CD4-positive, alpha-beta memory T cell (primary cell): ENCODE data around the gene LRFN4. TPM values are rescaled to one million over a fixed set of nuclear protein-coding genes. Genes with fewer than 3 reads are reported as not detected.
A peak's percentile ranks its signal among the peaks of the same experiment; 100 is the strongest.

Source experiments
- CTCF ChIA-PET: fragments of 350-600 bp; sonication (Branson Sonifier 250); formaldehyde crosslinking; loops from one replicate; lab custom pipeline; 2021; ENCODE audit warnings: inconsistent platforms; ENCODE audit not compliant: partially characterized antibody; lab: Charles Lee
- POLR2A ChIA-PET: fragments of 350-600 bp; sonication (Branson Sonifier 250); formaldehyde crosslinking; loops from one replicate; lab custom pipeline; 2021; ENCODE audit not compliant: partially characterized antibody; lab: Charles Lee
- DNase-seq, 5 donors: peaks; one replicate each; pipeline versions ENCODE4 v3.0.0 to v3.0.0-alpha.2; 2020 to 2022; ENCODE audit warnings: mixed read lengths in 1 of 5
- H3K27ac ChIP-seq: one replicate; pipeline ENCODE4 v1.7.0; 2013; ENCODE audit warnings: low read depth, low read length
- H3K27me3 ChIP-seq: 2 replicates; pipeline ENCODE4 v1.7.0; 2013; ENCODE audit warnings: mild to moderate bottlenecking, low read length, moderate library complexity; ENCODE audit not compliant: insufficient read depth
- H3K36me3 ChIP-seq: 2 replicates; pipeline ENCODE4 v1.7.0; 2013; ENCODE audit warnings: mild to moderate bottlenecking, low read length, moderate library complexity; ENCODE audit not compliant: insufficient read depth
- H3K4me1 ChIP-seq: 2 replicates; pipeline ENCODE4 v1.7.0; 2013; ENCODE audit warnings: mild to moderate bottlenecking, low read length, moderate library complexity; ENCODE audit not compliant: insufficient read depth
- H3K4me3 ChIP-seq, 2 donors: one replicate each; pipeline ENCODE4 v1.7.0; 2013; ENCODE audit warnings: low read length in 2 of 2, mild to moderate bottlenecking in 1 of 2
- H3K9me3 ChIP-seq, 2 donors: one replicate each; pipeline ENCODE4 v1.7.0; 2013; ENCODE audit warnings: low read length in 2 of 2, control low read depth in 1 of 2; ENCODE audit not compliant: control insufficient read depth in 1 of 2
- H3K27ac Mint-ChIP-seq, 7 donors: one replicate each; pipeline ENCODE4 v1.8.0; 2020 to 2021; ENCODE audit warnings: mixed read lengths in 7 of 7, mild to moderate bottlenecking in 6 of 7, inconsistent platforms in 3 of 7, moderate library complexity in 3 of 7
- H3K27me3 Mint-ChIP-seq, 2 donors: one replicate each; pipeline ENCODE4 v1.8.0; 2020 to 2021; ENCODE audit warnings: mixed read lengths in 2 of 2
- H3K36me3 Mint-ChIP-seq, 2 donors: one replicate each; pipeline ENCODE4 v1.8.0; 2020 to 2021; ENCODE audit warnings: mixed read lengths in 2 of 2, inconsistent platforms in 1 of 2, mild to moderate bottlenecking in 1 of 2
- H3K4me1 Mint-ChIP-seq, 4 donors: one replicate each; pipeline ENCODE4 v1.8.0; 2020 to 2021; ENCODE audit warnings: mixed read lengths in 4 of 4, mild to moderate bottlenecking in 1 of 4
- H3K4me3 Mint-ChIP-seq, 8 donors: one replicate each; pipeline ENCODE4 v1.8.0; 2020 to 2021; ENCODE audit warnings: mixed read lengths in 8 of 8, mild to moderate bottlenecking in 7 of 8, moderate library complexity in 6 of 8, inconsistent platforms in 3 of 8
- H3K9me3 Mint-ChIP-seq, 8 donors: one replicate each; pipeline ENCODE4 v1.8.0; 2020 to 2021; ENCODE audit warnings: mixed read lengths in 8 of 8, mild to moderate bottlenecking in 5 of 8, inconsistent platforms in 3 of 8, moderate library complexity in 1 of 8
- intact Hi-C: fragments of 100-400 bp; cut with micrococcal nuclease; formaldehyde crosslinking; loops from one replicate; pipeline ENCODE4 v1.15.1; 2023
- polyA plus RNA-seq, 2 donors: library from polyadenylated mRNA; unstranded; fragments of 300-500 nt; fragmentation: Illumina TruSeq; gene quantifications; one replicate each; pipeline ENCODE4 v1.2.3, GENCODE V29; 2021
- total RNA-seq, 2 experiments: library from RNA; stranded (reverse); gene quantifications; one replicate each; pipeline ENCODE4 v1.2.3, GENCODE V29; 2021

LRFN4 gene
- total and polyA plus RNA-seq, 4 experiments from 2014 or later = 0.42 to 5.3 (median 4.0) TPM

GRCh38 chr11:66884443-66884842 is 27.6 kb downstream of the LRFN4 start:
- Histone ChIP-seq H3K36me3 (no peaks in the 10 kb centered on the region), H3K27ac (no peak overlapping the region), H3K4me3 (no peak overlapping the region), H3K27me3 (no peaks in the 10 kb centered on the region), H3K4me1 (peaks cover 14% of the 10 kb centered on the region), H3K9me3 (no peaks in the 10 kb centered on the region)
- POLR2A ChIA-PET = no interaction called here
- DNase-seq = no peak
- CTCF ChIA-PET = interaction anchor here (1.0 to 4.7 kb wide), 2 partner anchors 14 to 190 kb away, joined by 3 to 23 read pairs; no protein-coding TSS in a partner anchor
- Mint-ChIP-seq H3K36me3 (no peaks in the 10 kb centered on the region), H3K27ac (peak overlapping the region in 1 of 7 donors; percentile 7), H3K4me3 (no peak overlapping the region), H3K27me3 (no peaks in the 10 kb centered on the region), H3K4me1 (peaks cover 10 to 25% (median 13%) of the 10 kb centered on the region in 4 donors), H3K9me3 (no peaks in the 10 kb centered on the region)
- intact Hi-C loops = no loop called here

DNA sequence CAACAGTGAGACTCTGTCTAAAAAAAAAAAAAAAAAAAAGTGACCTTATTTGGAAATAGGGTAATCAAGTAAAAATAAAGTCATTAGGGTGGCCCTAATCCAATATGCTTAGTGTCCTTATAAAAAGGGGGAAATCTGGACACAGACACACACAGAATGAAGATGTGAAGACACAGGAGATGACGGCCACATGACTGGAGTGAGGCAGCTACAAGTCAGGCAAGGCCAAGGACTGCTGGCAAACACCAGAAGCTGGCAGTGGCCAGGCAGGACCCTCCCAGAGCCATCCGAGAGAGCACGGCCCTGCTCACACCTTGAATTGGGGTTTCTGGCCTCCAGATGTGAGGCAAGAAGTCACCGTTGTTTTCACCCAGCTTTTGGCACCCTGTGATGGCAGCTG is 28.6 kb downstream of the LRFN4 start:
- peak overlapping the region in 1 of 7 donors; percentile 66 for H3K27ac Mint-ChIP-seq
- Histone ChIP-seq H3K4me3 (no peak overlapping the region), H3K4me1 (peaks cover 10% of the 10 kb centered on the region), H3K27ac (no peak overlapping the region), H3K36me3 (no peaks in the 10 kb centered on the region), H3K9me3 (no peaks in the 10 kb centered on the region), H3K27me3 (no peaks in the 10 kb centered on the region)
- no peak overlapping the region for H3K4me3 Mint-ChIP-seq
- H3K27me3 Mint-ChIP-seq = peaks cover 0 to 1% of the 10 kb centered on the region in 2 donors
- ChIA-PET POLR2A (interaction anchor here (1.3 kb wide), 1 partner anchor 43 kb away, joined by 4 read pairs; the partner anchor contains the start of gene RCE1), CTCF (interaction anchor here (0.7 kb wide), 1 partner anchor 477 kb away, joined by 5 read pairs; no protein-coding TSS in a partner anchor)
- no peaks in the 10 kb centered on the region for H3K9me3 Mint-ChIP-seq
- H3K36me3 Mint-ChIP-seq = no peaks in the 10 kb centered on the region
- H3K4me1 Mint-ChIP-seq = peaks cover 6 to 20% (median 7%) of the 10 kb centered on the region in 4 donors
- intact Hi-C loops = no loop called here
- DNase-seq = no peak

GRCh38 chr11:66885950-66886440 is 29.1 kb downstream of the LRFN4 start:
- Mint-ChIP-seq H3K4me1 (peaks cover under 1 to 14% (median 2%) of the 10 kb centered on the region in 4 donors), H3K27me3 (peaks cover 0 to 1% of the 10 kb centered on the region in 2 donors), H3K36me3 (no peaks in the 10 kb centered on the region), H3K27ac (peak overlapping the region in 1 of 7 donors; percentile 26), H3K4me3 (no peak overlapping the region), H3K9me3 (no peaks in the 10 kb centered on the region)
- CTCF ChIA-PET = interaction anchor here (0.7 kb wide), 1 partner anchor 477 kb away, joined by 5 read pairs; no protein-coding TSS in a partner anchor
- DNase-seq = no peak
- no peaks in the 10 kb centered on the region for H3K9me3 ChIP-seq
- H3K4me3 ChIP-seq = no peak overlapping the region
- H3K27ac ChIP-seq = no peak overlapping the region
- H3K27me3 ChIP-seq = no peaks in the 10 kb centered on the region
- H3K36me3 ChIP-seq = no peaks in the 10 kb centered on the region
- H3K4me1 ChIP-seq = peaks cover 5% of the 10 kb centered on the region
- POLR2A ChIA-PET = interaction anchor here (1.3 kb wide), 1 partner anchor 43 kb away, joined by 4 read pairs; the partner anchor contains the start of gene RCE1
- intact Hi-C loops = no loop called here

DNA sequence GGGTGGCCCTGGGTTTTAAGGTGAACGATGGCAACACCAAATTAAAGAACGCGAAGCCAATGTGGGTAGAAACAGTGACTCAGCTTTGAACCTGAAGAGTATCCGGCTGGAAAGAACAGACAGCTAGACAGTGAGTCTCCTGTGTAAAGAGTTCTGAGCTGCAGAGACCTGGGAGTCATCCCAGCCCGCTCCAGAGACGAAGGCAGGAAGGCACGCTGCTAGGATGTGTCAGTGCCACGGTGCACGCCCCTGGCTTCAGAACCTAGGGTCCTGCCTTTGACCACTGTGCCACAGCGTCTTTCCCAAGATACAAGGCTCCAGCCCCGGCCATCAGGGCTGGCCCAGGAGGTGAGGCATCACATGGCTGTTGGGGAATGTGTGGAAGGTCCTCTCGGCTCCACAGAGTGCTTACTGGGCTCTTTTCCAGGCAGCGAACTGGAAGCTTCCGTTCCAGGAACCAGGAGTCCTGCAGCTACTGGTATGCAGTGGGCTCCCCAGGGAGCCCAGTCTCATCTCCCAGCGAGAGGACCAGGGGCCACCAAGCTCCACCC is 29.9 kb downstream of the LRFN4 start:
- Mint-ChIP-seq H3K4me1 (peaks cover 0 to 7% (median 0%) of the 10 kb centered on the region in 4 donors), H3K27me3 (peaks cover 0 to 1% of the 10 kb centered on the region in 2 donors), H3K4me3 (no peak overlapping the region), H3K27ac (no peak overlapping the region), H3K9me3 (no peaks in the 10 kb centered on the region), H3K36me3 (no peaks in the 10 kb centered on the region)
- Histone ChIP-seq H3K9me3 (no peaks in the 10 kb centered on the region), H3K4me1 (no peaks in the 10 kb centered on the region), H3K27me3 (no peaks in the 10 kb centered on the region), H3K36me3 (no peaks in the 10 kb centered on the region), H3K4me3 (no peak overlapping the region), H3K27ac (no peak overlapping the region)
- ChIA-PET CTCF (no interaction called here), POLR2A (no interaction called here)
- intact Hi-C loops = no loop called here
- no peak for DNase-seq

- ChIA-PET POLR2A (no interaction called here), CTCF (no interaction called here)
- Mint-ChIP-seq H3K4me1 (peaks cover 0 to 5% (median 0%) of the 10 kb centered on the region in 4 donors), H3K4me3 (no peak overlapping the region), H3K27ac (no peak overlapping the region), H3K27me3 (peaks cover 0 to 4% of the 10 kb centered on the region in 2 donors), H3K9me3 (no peaks in the 10 kb centered on the region), H3K36me3 (no peaks in the 10 kb centered on the region)
- Histone ChIP-seq H3K27me3 (no peaks in the 10 kb centered on the region), H3K9me3 (no peaks in the 10 kb centered on the region), H3K4me1 (no peaks in the 10 kb centered on the region), H3K4me3 (no peak overlapping the region), H3K27ac (no peak overlapping the region), H3K36me3 (no peaks in the 10 kb centered on the region)
- intact Hi-C loops = no loop called here
- DNase-seq = no peak
Observed at GRCh38 chr11:66887526-66887925, 30.7 kb downstream of the LRFN4 start.

DNA sequence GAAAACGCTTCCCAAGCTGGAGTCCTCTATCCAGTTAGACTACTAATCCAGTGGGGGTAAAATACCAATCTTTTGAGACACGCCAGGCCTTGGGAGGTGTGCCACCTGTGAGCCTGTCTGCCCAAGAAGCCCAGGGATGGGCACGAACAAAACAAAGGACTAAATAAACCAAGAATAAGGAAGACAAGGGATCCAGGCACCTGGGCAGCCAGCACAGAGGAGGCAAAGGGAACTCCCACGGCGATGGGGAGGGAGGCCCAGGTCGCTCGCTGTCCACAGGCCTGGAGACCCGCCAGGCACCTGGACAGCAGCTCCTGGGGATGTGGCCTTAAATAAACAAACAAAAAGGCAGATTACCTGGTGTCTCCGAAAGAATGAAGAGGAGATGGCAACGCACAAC is 31.4 kb downstream of the LRFN4 start:
- Mint-ChIP-seq H3K36me3 (no peaks in the 10 kb centered on the region), H3K27me3 (peaks cover 0 to 4% of the 10 kb centered on the region in 2 donors), H3K4me1 (no peaks in the 10 kb centered on the region), H3K27ac (no peak overlapping the region), H3K9me3 (no peaks in the 10 kb centered on the region), H3K4me3 (no peak overlapping the region)
- H3K9me3 ChIP-seq = no peaks in the 10 kb centered on the region
- H3K4me1 ChIP-seq = no peaks in the 10 kb centered on the region
- ChIA-PET CTCF (no interaction called here), POLR2A (interaction anchor here (1.0 kb wide), 1 partner anchor 45 kb away, joined by 3 read pairs; no protein-coding TSS in a partner anchor)
- H3K27ac ChIP-seq = no peak overlapping the region
- intact Hi-C loops = no loop called here
- H3K27me3 ChIP-seq = no peaks in the 10 kb centered on the region
- H3K36me3 ChIP-seq = no peaks in the 10 kb centered on the region
- no peak for DNase-seq
- H3K4me3 ChIP-seq = no peak overlapping the region

DNA sequence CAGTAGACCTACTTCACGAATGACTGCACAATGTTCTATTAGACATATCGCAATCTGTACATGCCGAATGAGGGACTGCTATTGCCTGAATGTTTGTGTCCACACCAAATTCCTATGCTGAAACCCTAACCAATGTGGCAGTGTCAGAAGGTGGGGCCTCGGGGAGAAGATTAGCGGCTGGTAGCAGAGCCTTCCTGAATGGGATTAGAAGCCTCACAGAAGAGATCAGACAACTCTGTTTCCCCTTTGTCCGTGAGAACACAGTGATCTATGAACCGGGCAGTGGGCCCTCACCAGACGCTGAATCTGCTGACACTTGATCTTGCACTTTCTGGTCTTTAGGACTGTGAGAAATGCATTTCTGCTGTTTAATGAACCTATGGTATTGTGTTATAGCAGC is 33.1 kb downstream of the LRFN4 start:
- no peaks in the 10 kb centered on the region for H3K36me3 Mint-ChIP-seq
- no peak overlapping the region for H3K27ac ChIP-seq
- H3K27me3 ChIP-seq = no peaks in the 10 kb centered on the region
- H3K9me3 ChIP-seq = no peaks in the 10 kb centered on the region
- POLR2A ChIA-PET = no interaction called here
- no peak overlapping the region for H3K4me3 ChIP-seq
- peak overlapping the region in 1 of 7 donors; percentile 3 for H3K27ac Mint-ChIP-seq
- no peak for DNase-seq
- no peaks in the 10 kb centered on the region for H3K4me1 Mint-ChIP-seq
- no peaks in the 10 kb centered on the region for H3K36me3 ChIP-seq
- no peak overlapping the region for H3K4me3 Mint-ChIP-seq
- H3K4me1 ChIP-seq = no peaks in the 10 kb centered on the region
- intact Hi-C loops = no loop called here
- H3K27me3 Mint-ChIP-seq = peaks cover 2 to 4% of the 10 kb centered on the region in 2 donors
- CTCF ChIA-PET = no interaction called here
- no peaks in the 10 kb centered on the region for H3K9me3 Mint-ChIP-seq
